HCT116 (cell line): ENCODE results near the gene LELP1.

Experiments used
- ATF3 ChIP-seq: IDR thresholded peaks from 2 replicates; pipeline ENCODE4 v1.6.1; 2012
- CEBPB ChIP-seq: IDR thresholded peaks from 2 replicates; pipeline ENCODE4 v1.6.1; 2012; ENCODE audit warnings: low read depth
- EGR1 ChIP-seq: IDR thresholded peaks from 2 replicates; pipeline ENCODE4 v1.6.1; 2012; ENCODE audit warnings: low read depth
- EZH2 ChIP-seq: fragments of 200-600 bp; sonication (generic); IDR thresholded peaks from 2 replicates; pipeline ENCODE4 v1.6.1; 2017; ENCODE audit warnings: antibody characterized with exemption, mixed run types
- POLR2A ChIP-seq: IDR thresholded peaks from 2 replicates; pipeline ENCODE4 v1.7.0; 2011; ENCODE audit warnings: borderline replicate concordance; ENCODE audit not compliant: insufficient read depth, insufficient read length; ENCODE audit errors: extremely low read depth
- POLR2AphosphoS5 ChIP-seq: IDR thresholded peaks from 2 replicates; pipeline ENCODE4 v1.6.1; 2011; ENCODE audit warnings: mild to moderate bottlenecking, low read depth, low read length, moderate library complexity
- RAD21 ChIP-seq: IDR thresholded peaks from 2 replicates; pipeline ENCODE4 v1.6.1; 2012; ENCODE audit warnings: low read depth, mild to moderate bottlenecking
- ZFX ChIP-seq: fragments of 450-650 bp; IDR thresholded peaks from 2 replicates; pipeline ENCODE4 v1.6.1; 2017
- TF ChIP-seq, protein P1 (sequence below), 3 experiments: fragments of 200-600 bp in 1 of 3; sonication (generic) in 1 of 3; IDR thresholded peaks in 2 of 3; conservative IDR thresholded peaks in 1 of 3; 2 replicates each; pipeline ENCODE4 v1.5.1; 2012 to 2017; ENCODE audit warnings: low read depth in 2 of 3, low read length in 2 of 3, antibody characterized with exemption in 1 of 3, borderline replicate concordance in 1 of 3, control low read depth in 1 of 3, mild to moderate bottlenecking in 1 of 3, mixed read lengths in 1 of 3, mixed run types in 1 of 3, moderate library complexity in 1 of 3; ENCODE audit not compliant: insufficient read depth in 1 of 3
- TF ChIP-seq, protein P2 (sequence below): IDR thresholded peaks from 2 replicates; pipeline ENCODE4 v1.6.1; 2012

GRCh38 chr1:153250166-153250565 is 46.9 kb downstream of the LELP1 start:
- TF ChIP-seq EZH2 = no peak
- TF ChIP-seq, protein P1, sequence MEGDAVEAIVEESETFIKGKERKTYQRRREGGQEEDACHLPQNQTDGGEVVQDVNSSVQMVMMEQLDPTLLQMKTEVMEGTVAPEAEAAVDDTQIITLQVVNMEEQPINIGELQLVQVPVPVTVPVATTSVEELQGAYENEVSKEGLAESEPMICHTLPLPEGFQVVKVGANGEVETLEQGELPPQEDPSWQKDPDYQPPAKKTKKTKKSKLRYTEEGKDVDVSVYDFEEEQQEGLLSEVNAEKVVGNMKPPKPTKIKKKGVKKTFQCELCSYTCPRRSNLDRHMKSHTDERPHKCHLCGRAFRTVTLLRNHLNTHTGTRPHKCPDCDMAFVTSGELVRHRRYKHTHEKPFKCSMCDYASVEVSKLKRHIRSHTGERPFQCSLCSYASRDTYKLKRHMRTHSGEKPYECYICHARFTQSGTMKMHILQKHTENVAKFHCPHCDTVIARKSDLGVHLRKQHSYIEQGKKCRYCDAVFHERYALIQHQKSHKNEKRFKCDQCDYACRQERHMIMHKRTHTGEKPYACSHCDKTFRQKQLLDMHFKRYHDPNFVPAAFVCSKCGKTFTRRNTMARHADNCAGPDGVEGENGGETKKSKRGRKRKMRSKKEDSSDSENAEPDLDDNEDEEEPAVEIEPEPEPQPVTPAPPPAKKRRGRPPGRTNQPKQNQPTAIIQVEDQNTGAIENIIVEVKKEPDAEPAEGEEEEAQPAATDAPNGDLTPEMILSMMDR (IDR thresholded peaks at IDR 0.05 in 2 of 3, conservative IDR thresholded peaks at IDR 0.05 in 1 of 3; ENCODE audit: borderline replicate concordance in 1 of 3, insufficient read depth in 1 of 3, low read depth in 2 of 3, low read length in 2 of 3) = no peak
- no peak for TF ChIP-seq POLR2AphosphoS5
- no peak for TF ChIP-seq CEBPB
- TF ChIP-seq POLR2A = no peak
- TF ChIP-seq, protein P2, sequence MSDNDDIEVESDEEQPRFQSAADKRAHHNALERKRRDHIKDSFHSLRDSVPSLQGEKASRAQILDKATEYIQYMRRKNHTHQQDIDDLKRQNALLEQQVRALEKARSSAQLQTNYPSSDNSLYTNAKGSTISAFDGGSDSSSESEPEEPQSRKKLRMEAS = no peak
- no peak for TF ChIP-seq EGR1
- no peak for TF ChIP-seq ZFX
- no peak for TF ChIP-seq ATF3
- no peak for TF ChIP-seq RAD21
